ENCODE data around the gene KIF1A.

Gene KIF1A

GRCh38 chr2:240736281-240737250 lies 83.5 kb downstream of the KIF1A start:
- no peak for DNase-seq (ENCODE audit: low read depth in 2 of 2)

GRCh38 chr2:240735476-240735875 lies 84.5 kb downstream of the KIF1A start:
- no peak for DNase-seq (ENCODE audit: low read depth in 2 of 2)

- no peak for DNase-seq (ENCODE audit: low read depth in 2 of 2)
These were observed 85.3 kb downstream of the KIF1A start for GRCh38 chr2:240734756-240735155.

- DNase-seq (ENCODE audit: low read depth in 2 of 2): no peak
These were observed 86.1 kb downstream of the KIF1A start for GRCh38 chr2:240733803-240734495.

GRCh38 chr2:240732911-240733622 lies 87.0 kb downstream of the KIF1A start:
- DNase-seq (ENCODE audit: low read depth in 2 of 2): no peak

- no peak for DNase-seq (ENCODE audit: low read depth in 2 of 2)
These were observed 87.8 kb downstream of the KIF1A start for GRCh38 chr2:240732184-240732583.

- DNase-seq (ENCODE audit: low read depth in 2 of 2): no peak
These were observed 88.9 kb downstream of the KIF1A start for GRCh38 chr2:240731178-240731545.

- no peak for DNase-seq (ENCODE audit: low read depth in 2 of 2)
These were observed 89.4 kb downstream of the KIF1A start for GRCh38 chr2:240730501-240731177.

- no peak for DNase-seq (ENCODE audit: low read depth in 2 of 2)
These were observed 91.2 kb downstream of the KIF1A start for GRCh38 chr2:240728827-240729226.

- DNase-seq (ENCODE audit: low read depth in 2 of 2): no peak
These were observed 91.7 kb downstream of the KIF1A start for GRCh38 chr2:240728361-240728760.

- no peak for DNase-seq (ENCODE audit: low read depth in 2 of 2)
These were observed 92.1 kb downstream of the KIF1A start for GRCh38 chr2:240727913-240728312.

- no peak for DNase-seq (ENCODE audit: low read depth in 2 of 2)
These were observed 92.6 kb downstream of the KIF1A start for GRCh38 chr2:240727439-240727838.

GRCh38 chr2:240726876-240727275 lies 93.1 kb downstream of the KIF1A start:
- DNase-seq (ENCODE audit: low read depth in 2 of 2): no peak

- no peak for DNase-seq (ENCODE audit: low read depth in 2 of 2)
These were observed 94.3 kb downstream of the KIF1A start for GRCh38 chr2:240725671-240726070.

- DNase-seq (ENCODE audit: low read depth in 2 of 2): no peak
These were observed 94.8 kb downstream of the KIF1A start for GRCh38 chr2:240725266-240725665.

GRCh38 chr2:240724431-240724830 lies 95.6 kb downstream of the KIF1A start:
- no peak for DNase-seq (ENCODE audit: low read depth in 2 of 2)

GRCh38 chr2:240723851-240724250 lies 96.2 kb downstream of the KIF1A start:
- no peak for DNase-seq (ENCODE audit: low read depth in 2 of 2)

GRCh38 chr2:240722796-240723735 lies 97.0 kb downstream of the KIF1A start:
- no peak for DNase-seq (ENCODE audit: low read depth in 2 of 2)

- DNase-seq (ENCODE audit: low read depth in 2 of 2): no peak
These were observed 97.6 kb downstream of the KIF1A start for GRCh38 chr2:240722376-240722775.

GRCh38 chr2:240721596-240722180 lies 98.3 kb downstream of the KIF1A start:
- DNase-seq (ENCODE audit: low read depth in 2 of 2): no peak
